A549 (cell line): Measurements from ENCODE around the gene XPO1. TPM values are rescaled to one million over a fixed set of nuclear protein-coding genes. Genes with fewer than 3 reads are reported as not detected.
"Not testable (repeated sequence)": the region's sequence is repeated elsewhere in the genome, so short reads cannot be mapped to it uniquely, and the experiment has no call there.

ENCODE experiments used
- ATAC-seq, 2 experiments: fragments of 200-7000 bp in 1 of 2; fragments of >200 bp in 1 of 2; cut with Nextera tagmentation in 1 of 2; cut with Tn5 transposase in 1 of 2; 3 replicates each; pipeline versions ENCODE4 v1.8.0 to v1.9.1; 2018 to 2020; ENCODE audit warnings: mild to moderate bottlenecking in 1 of 2, moderate library complexity in 1 of 2
- CTCF ChIA-PET: fragments of 300-600 bp; sonication (Branson Sonifier 250); formaldehyde crosslinking; extraction: SDS; loops from one replicate; lab custom pipeline; 2021; ENCODE audit warnings: antibody characterized with exemption, inconsistent platforms; lab: Yijun Ruan, JAX
- POLR2A ChIA-PET: fragments of 350-600 bp; formaldehyde crosslinking; extraction: SDS; loops from one replicate; lab custom pipeline; 2021; ENCODE audit warnings: antibody characterized with exemption, inconsistent platforms; lab: Yijun Ruan, JAX
- DNase-seq, 2 experiments: peaks; one replicate each; pipeline versions ENCODE4 v3.0.0 to v3.0.0-alpha.2; 2011 to 2016; ENCODE audit warnings: low read depth in 1 of 2, low spot score in 1 of 2
- FAIRE-seq: peaks from 2 replicates; lab custom pipeline; 2011; peaks lifted over from hg19 to GRCh38; lab: Jason Lieb, UNC
- H3K27ac ChIP-seq, 2 experiments: fragments of >200 bp; sonication (Bioruptor Twin); formaldehyde crosslinking; 3 replicates each; pipeline ENCODE4 v1.5.1; 2016 to 2017
- H3K4me1 ChIP-seq: fragments of >200 bp; sonication (Bioruptor Twin); formaldehyde crosslinking; 3 replicates; pipeline ENCODE4 v1.6.1; 2016
- H3K4me2 ChIP-seq: fragments of >200 bp; sonication (Bioruptor Twin); formaldehyde crosslinking; 3 replicates; pipeline ENCODE4 v1.6.1; 2016
- H3K4me3 ChIP-seq: fragments of >200 bp; sonication (Bioruptor Twin); formaldehyde crosslinking; 3 replicates; pipeline ENCODE4 v1.5.1; 2016
- H3K9me3 ChIP-seq: fragments of >200 bp; sonication (Bioruptor Twin); formaldehyde crosslinking; 3 replicates; pipeline ENCODE4 v1.6.1; 2016
- CBX2 ChIP-seq: fragments of 200-600 bp; sonication (generic); IDR thresholded peaks from 2 replicates; pipeline ENCODE4 v1.6.1; 2016; ENCODE audit warnings: low read depth, mild to moderate bottlenecking, borderline replicate concordance
- CHD4 ChIP-seq: fragments of 200-600 bp; sonication (generic); IDR thresholded peaks from 2 replicates; pipeline ENCODE4 v1.6.1; 2016; ENCODE audit warnings: antibody characterized with exemption, mild to moderate bottlenecking, borderline replicate concordance
- CTCF ChIP-seq: fragments of >200 bp; sonication (Bioruptor Twin); formaldehyde crosslinking; IDR thresholded peaks from 3 replicates; pipeline ENCODE4 v1.5.1; 2016
- ELK1 ChIP-seq: fragments of 150-350 bp; IDR thresholded peaks from 2 replicates; pipeline ENCODE4 v1.6.1; 2014; ENCODE audit warnings: low read depth, mild to moderate bottlenecking, low read length
- ESRRA ChIP-seq: fragments of 150-350 bp; IDR thresholded peaks from 2 replicates; pipeline ENCODE4 v1.6.1; 2014; ENCODE audit warnings: mild to moderate bottlenecking, low read length, borderline replicate concordance
- GATA3 ChIP-seq: IDR thresholded peaks from 2 replicates; pipeline ENCODE4 v1.6.1; 2012; ENCODE audit warnings: borderline replicate concordance
- HES2 ChIP-seq: fragments of >200 bp; sonication (Bioruptor Twin); formaldehyde crosslinking; IDR thresholded peaks from 2 replicates; pipeline ENCODE4 v1.6.1; 2016
- HOXB5 ChIP-seq: fragments of 250-450 bp; sonication (Bioruptor Pico); IDR thresholded peaks from 2 replicates; pipeline ENCODE4 v1.5.0; 2020; ENCODE audit warnings: mild to moderate bottlenecking, moderate library complexity
- JUNB ChIP-seq: fragments of >200 bp; sonication (Bioruptor Twin); formaldehyde crosslinking; IDR thresholded peaks from 2 replicates; pipeline ENCODE4 v1.6.1; 2016
- KDM1A ChIP-seq: fragments of 200-600 bp; sonication (generic); IDR thresholded peaks from 2 replicates; pipeline ENCODE4 v1.6.1; 2016; ENCODE audit warnings: low read depth, mild to moderate bottlenecking
- MAFK ChIP-seq: fragments of 450-650 bp; IDR thresholded peaks from 2 replicates; pipeline ENCODE4 v1.6.1; 2014; ENCODE audit not compliant: partially characterized antibody
- MAX ChIP-seq: IDR thresholded peaks from 2 replicates; pipeline ENCODE4 v1.6.1; 2012
- NPAS2 ChIP-seq: fragments of 250-450 bp; sonication (Bioruptor Pico); IDR thresholded peaks from 2 replicates; pipeline ENCODE4 v1.8.0; 2022; ENCODE audit warnings: mild to moderate bottlenecking, moderate library complexity, borderline replicate concordance
- POLR2A ChIP-seq: IDR thresholded peaks from 2 replicates; pipeline ENCODE4 v1.6.1; 2012; ENCODE audit warnings: mild to moderate bottlenecking, low read length
- POLR2AphosphoS2 ChIP-seq: conservative IDR thresholded peaks from 2 replicates; pipeline ENCODE4 v1.6.1; 2012; ENCODE audit warnings: low read length, improper control_type of control experiment, inconsistent platforms
- RAD21 ChIP-seq, 2 experiments: fragments of >200 bp in 1 of 2; sonication (Bioruptor Twin) in 1 of 2; formaldehyde crosslinking in 1 of 2; IDR thresholded peaks in 1 of 2; conservative IDR thresholded peaks in 1 of 2; 2 replicates in 1 of 2; 3 replicates in 1 of 2; pipeline ENCODE4 v1.6.1; 2012 to 2018; ENCODE audit warnings: inconsistent platforms in 1 of 2
- RFX5 ChIP-seq: fragments of 450-650 bp; IDR thresholded peaks from 2 replicates; pipeline ENCODE4 v1.7.1; 2014; ENCODE audit warnings: antibody characterized with exemption, mild to moderate bottlenecking, moderate library complexity
- SMC3 ChIP-seq: fragments of >200 bp; sonication (Bioruptor Twin); formaldehyde crosslinking; IDR thresholded peaks from 3 replicates; pipeline ENCODE4 v1.6.1; 2018; ENCODE audit warnings: inconsistent platforms
- ZC3H11A ChIP-seq: fragments of 450-650 bp; IDR thresholded peaks from 2 replicates; pipeline ENCODE4 v1.6.1; 2014; ENCODE audit warnings: antibody characterized with exemption, mild to moderate bottlenecking
- WGBS: methylation state at CpG from one replicate; pipeline ENCODE4 v1.1.6; 2017; ENCODE audit errors: missing lambda C conversion rate; 5-methylcytosine and 5-hydroxymethylcytosine counted together
- polyA plus RNA-seq, 4 experiments: library from polyadenylated mRNA; depleted of rRNA in 3 of 4; stranded (reverse); fragments of >200 nt; fragmentation: RNase III in 1 of 4; extraction: RNeasy Plus Mini Kit Qiagen cat#74134 plus additional on column Dnase treatment in 1 of 4; gene quantifications; 2 replicates in 3 of 4; 3 replicates in 1 of 4; pipeline ENCODE4 v1.2.3, GENCODE V29; 2011 to 2017

The XPO1 gene
- polyA plus RNA-seq, 2 of the 4 experiments (the other 2 are of a cell fraction), result 152 to 216 TPM

DNA sequence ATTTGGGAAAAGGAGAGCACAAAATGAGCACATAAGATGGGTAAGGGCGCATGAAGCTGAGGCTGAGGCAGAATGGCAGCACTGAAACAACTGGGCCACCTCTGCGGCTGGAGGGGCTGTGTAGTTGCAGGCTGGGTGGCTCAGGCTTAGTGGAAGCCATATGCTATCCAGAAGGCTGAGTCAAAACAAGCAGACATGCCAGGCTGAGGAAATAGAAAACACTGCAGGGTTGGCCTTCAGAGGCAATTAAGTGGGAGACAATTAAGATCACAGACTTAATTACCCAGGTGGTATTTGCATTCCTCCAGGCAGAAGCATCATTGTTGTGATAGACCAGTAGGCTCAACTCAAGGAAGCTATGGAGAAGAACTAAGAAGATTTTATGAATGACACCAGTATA, 11.4 kb upstream of the XPO1 start (continued):
- TF ChIP-seq SMC3, result no peak
- TF ChIP-seq, all 56 proteins: peak for 0

DNA sequence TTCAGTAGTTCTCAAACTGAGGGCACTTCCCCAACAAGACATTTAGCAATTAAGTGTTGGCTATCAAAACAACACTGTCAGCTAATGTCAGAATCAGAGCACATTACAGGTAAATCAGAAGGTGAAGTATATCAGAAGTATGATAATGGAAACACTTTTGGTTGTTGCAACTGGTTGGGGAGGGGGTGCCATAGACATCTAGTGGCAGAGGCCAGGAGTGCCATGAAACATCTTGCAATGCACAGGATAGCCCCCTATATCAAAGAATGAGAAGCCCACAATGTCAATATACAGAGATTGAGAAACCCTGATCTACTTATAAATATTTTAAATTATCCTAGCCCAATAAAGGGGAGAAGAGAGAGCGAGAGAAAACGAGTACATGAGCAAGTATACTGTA, 4.9 kb upstream of the XPO1 start:
- H3K9me3 ChIP-seq, result no peaks in the 10 kb centered on the region
- FAIRE-seq (no peak), ATAC-seq (no peak), DNase-seq (no peak)
- no peak overlapping the region for H3K4me2 ChIP-seq
- no peak overlapping the region for H3K27ac ChIP-seq
- ChIA-PET CTCF (interaction anchor here (0.6 to 1.5 kb wide), 3 partner anchors 11 to 87 kb away, joined by 4 to 7 read pairs (median 4); no protein-coding TSS in a partner anchor), POLR2A (no interaction called here)
- H3K4me3 ChIP-seq, result no peak overlapping the region
- 60% methylated on average over 2 of the region's 2 CpGs for WGBS
- TF ChIP-seq CTCF (no peak), RAD21 (conservative IDR thresholded peaks at IDR 0.05 in 1 of 2, IDR thresholded peaks at IDR 0.05 in 1 of 2) (no peak), CBX2 (no peak), KDM1A (no peak), POLR2A (no peak), MAFK (no peak), NPAS2 (CRISPR knock-in tag) (no peak), CHD4 (no peak), ZC3H11A (no peak), ELK1 (no peak), SMC3 (no peak), JUNB (no peak), HES2 (no peak), POLR2AphosphoS2 (no peak), ESRRA (no peak), RFX5 (no peak), HOXB5 (CRISPR knock-in tag) (no peak), MAX (no peak), GATA3 (no peak)
- peaks cover 8% of the 10 kb centered on the region for H3K4me1 ChIP-seq

DNA sequence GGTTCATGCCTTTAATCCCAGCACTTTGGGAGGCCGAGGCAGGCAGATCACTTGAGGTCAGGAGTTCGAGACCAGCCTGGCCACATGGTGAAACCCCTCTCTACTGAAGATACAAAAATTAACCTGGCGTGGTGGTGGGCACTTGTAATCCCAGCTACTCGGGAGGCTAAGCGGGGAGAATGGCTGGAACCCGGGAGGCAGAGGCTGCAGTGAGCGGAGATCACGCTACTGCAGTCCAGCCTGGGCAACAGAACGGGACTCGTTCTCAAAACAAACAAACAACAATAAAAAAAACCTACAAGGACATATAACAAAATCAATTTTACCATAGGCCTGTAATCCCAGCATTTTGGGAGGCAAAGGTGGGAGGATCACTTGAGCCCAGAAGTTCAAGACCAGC, 2.0 kb upstream of the XPO1 start:
- CTCF ChIA-PET, result interaction anchor here (0.7 to 0.8 kb wide), 2 partner anchors 87 to 114 kb away, joined by 3 to 4 read pairs; no protein-coding TSS in a partner anchor
- Histone ChIP-seq H3K4me1 (peaks cover 12% of the 10 kb centered on the region), H3K27ac (peak overlapping the region in 1 of 2 experiments; percentile 36; a peak in 1 of 6 replicates)
- DNase-seq, H3K4me2 ChIP-seq, POLR2A ChIA-PET, H3K9me3 ChIP-seq, H3K4me3 ChIP-seq, FAIRE-seq, ATAC-seq: not testable (repeated sequence)
- WGBS, result 93% methylated on average over 10 of the region's 10 CpGs
